ENCODE data around the gene DIO3.

Gene DIO3

GRCh38 chr14:101573289-101573688 lies 12.0 kb downstream of the DIO3 start:
- TF ChIP-seq USF1 (IDR thresholded peaks at IDR 0.05), result no peak
- TF ChIP-seq EGR1 (IDR thresholded peaks at IDR 0.05), result no peak
- TF ChIP-seq NFIC (IDR thresholded peaks at IDR 0.05), result no peak
- no peak for TF ChIP-seq TCF12 (IDR thresholded peaks at IDR 0.05; ENCODE audit: low read depth)
- TF ChIP-seq YY1 (IDR thresholded peaks at IDR 0.05; ENCODE audit: low read depth), result no peak
- TF ChIP-seq TAF1 (IDR thresholded peaks at IDR 0.05; ENCODE audit: low read depth), result no peak
- TF ChIP-seq TEAD4 (IDR thresholded peaks at IDR 0.05), result no peak
- TF ChIP-seq RAD21 (IDR thresholded peaks at IDR 0.05; ENCODE audit: low read depth), result no peak

DNA sequence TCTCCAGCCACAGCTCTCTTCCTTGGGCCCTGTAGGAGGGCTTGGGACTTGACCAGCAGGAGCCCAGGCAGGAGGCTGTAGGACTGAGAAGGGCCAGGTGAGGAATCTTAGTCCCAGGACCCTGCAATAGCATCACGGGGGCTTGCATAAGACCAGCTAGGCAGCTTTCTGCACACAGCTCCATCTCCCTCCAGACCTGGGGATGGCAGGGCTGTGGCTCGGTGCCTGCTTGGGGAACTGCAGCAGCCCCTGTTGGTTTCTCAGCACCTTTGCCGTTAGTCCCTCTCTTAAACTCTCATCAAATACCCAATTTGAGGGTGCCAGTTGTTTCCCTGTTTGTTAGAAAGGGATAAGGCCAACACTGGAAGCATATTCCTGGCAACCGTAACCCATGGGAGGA lies 14.3 kb downstream of the DIO3 start:
- TF ChIP-seq, protein P1, sequence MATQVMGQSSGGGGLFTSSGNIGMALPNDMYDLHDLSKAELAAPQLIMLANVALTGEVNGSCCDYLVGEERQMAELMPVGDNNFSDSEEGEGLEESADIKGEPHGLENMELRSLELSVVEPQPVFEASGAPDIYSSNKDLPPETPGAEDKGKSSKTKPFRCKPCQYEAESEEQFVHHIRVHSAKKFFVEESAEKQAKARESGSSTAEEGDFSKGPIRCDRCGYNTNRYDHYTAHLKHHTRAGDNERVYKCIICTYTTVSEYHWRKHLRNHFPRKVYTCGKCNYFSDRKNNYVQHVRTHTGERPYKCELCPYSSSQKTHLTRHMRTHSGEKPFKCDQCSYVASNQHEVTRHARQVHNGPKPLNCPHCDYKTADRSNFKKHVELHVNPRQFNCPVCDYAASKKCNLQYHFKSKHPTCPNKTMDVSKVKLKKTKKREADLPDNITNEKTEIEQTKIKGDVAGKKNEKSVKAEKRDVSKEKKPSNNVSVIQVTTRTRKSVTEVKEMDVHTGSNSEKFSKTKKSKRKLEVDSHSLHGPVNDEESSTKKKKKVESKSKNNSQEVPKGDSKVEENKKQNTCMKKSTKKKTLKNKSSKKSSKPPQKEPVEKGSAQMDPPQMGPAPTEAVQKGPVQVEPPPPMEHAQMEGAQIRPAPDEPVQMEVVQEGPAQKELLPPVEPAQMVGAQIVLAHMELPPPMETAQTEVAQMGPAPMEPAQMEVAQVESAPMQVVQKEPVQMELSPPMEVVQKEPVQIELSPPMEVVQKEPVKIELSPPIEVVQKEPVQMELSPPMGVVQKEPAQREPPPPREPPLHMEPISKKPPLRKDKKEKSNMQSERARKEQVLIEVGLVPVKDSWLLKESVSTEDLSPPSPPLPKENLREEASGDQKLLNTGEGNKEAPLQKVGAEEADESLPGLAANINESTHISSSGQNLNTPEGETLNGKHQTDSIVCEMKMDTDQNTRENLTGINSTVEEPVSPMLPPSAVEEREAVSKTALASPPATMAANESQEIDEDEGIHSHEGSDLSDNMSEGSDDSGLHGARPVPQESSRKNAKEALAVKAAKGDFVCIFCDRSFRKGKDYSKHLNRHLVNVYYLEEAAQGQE (IDR thresholded peaks at IDR 0.05; ENCODE audit: low read depth), result no peak
- TF ChIP-seq USF1 (IDR thresholded peaks at IDR 0.05), result no peak
- no peak for TF ChIP-seq CEBPB (IDR thresholded peaks at IDR 0.05)
- TF ChIP-seq TEAD4 (IDR thresholded peaks at IDR 0.05), result no peak
- TF ChIP-seq FOXM1 (IDR thresholded peaks at IDR 0.05; ENCODE audit: borderline replicate concordance, low read depth), result no peak
- no peak for TF ChIP-seq RAD21 (IDR thresholded peaks at IDR 0.05; ENCODE audit: low read depth)
- TF ChIP-seq NFIC (IDR thresholded peaks at IDR 0.05), result no peak
- TF ChIP-seq YY1 (IDR thresholded peaks at IDR 0.05; ENCODE audit: low read depth), result no peak
- TF ChIP-seq, protein P2, sequence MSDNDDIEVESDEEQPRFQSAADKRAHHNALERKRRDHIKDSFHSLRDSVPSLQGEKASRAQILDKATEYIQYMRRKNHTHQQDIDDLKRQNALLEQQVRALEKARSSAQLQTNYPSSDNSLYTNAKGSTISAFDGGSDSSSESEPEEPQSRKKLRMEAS (IDR thresholded peaks at IDR 0.05), result no peak
- no peak for TF ChIP-seq EP300 (IDR thresholded peaks at IDR 0.05; ENCODE audit: borderline replicate concordance)
- no peak for TF ChIP-seq TCF12 (IDR thresholded peaks at IDR 0.05; ENCODE audit: low read depth)
- no peak for TF ChIP-seq ZBTB7A (IDR thresholded peaks at IDR 0.05; ENCODE audit: low read depth)
- TF ChIP-seq TAF1 (IDR thresholded peaks at IDR 0.05; ENCODE audit: low read depth), result no peak

DNA sequence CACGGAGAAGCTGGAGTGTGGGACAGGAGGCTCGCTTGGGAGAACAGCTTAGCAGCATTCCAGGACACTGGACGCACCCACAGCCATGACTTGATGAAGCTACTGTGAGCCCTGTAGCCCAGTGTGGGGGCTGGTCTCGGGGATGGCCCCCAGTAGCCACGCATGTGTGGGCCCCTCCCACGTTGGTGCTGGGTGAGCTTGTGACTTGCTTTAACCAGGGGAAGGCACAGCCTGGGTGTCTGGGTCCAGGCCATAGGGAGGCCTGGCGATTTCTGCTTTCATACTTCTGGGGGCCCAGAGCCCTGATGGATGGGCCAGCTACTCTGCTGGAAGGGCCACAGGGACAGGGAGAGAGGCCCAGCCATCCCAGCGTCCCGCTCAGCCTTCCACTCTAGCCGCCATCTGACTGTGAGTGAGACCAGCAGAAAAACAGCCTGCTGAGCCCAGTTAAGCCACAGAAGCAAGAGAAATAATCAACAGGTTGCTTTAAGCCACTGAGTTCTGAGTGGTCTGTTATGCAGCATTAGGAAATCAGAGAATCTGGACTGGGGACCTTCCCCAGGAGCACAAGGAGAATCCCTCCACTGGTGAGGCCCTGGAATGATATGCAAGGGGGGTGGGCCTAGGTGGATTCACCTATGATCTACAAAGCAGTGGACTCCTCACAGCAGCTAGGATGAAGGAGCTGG lies 16.1 kb downstream of the DIO3 start:
- no peak for TF ChIP-seq TAF1 (IDR thresholded peaks at IDR 0.05; ENCODE audit: low read depth)
- TF ChIP-seq CEBPB (IDR thresholded peaks at IDR 0.05), result no peak
- no peak for TF ChIP-seq NFIC (IDR thresholded peaks at IDR 0.05)
- TF ChIP-seq ZBTB7A (IDR thresholded peaks at IDR 0.05; ENCODE audit: low read depth), result no peak
- TF ChIP-seq EGR1 (IDR thresholded peaks at IDR 0.05), result no peak
- TF ChIP-seq EP300 (IDR thresholded peaks at IDR 0.05; ENCODE audit: borderline replicate concordance), result no peak
- no peak for TF ChIP-seq YY1 (IDR thresholded peaks at IDR 0.05; ENCODE audit: low read depth)
- no peak for TF ChIP-seq TCF12 (IDR thresholded peaks at IDR 0.05; ENCODE audit: low read depth)
- TF ChIP-seq USF1 (IDR thresholded peaks at IDR 0.05), result no peak
- TF ChIP-seq RAD21 (IDR thresholded peaks at IDR 0.05; ENCODE audit: low read depth), result no peak
- no peak for TF ChIP-seq CREB1 (IDR thresholded peaks at IDR 0.05; ENCODE audit: low read depth)
- TF ChIP-seq TEAD4 (IDR thresholded peaks at IDR 0.05), result no peak
- TF ChIP-seq, protein P1 (IDR thresholded peaks at IDR 0.05; ENCODE audit: low read depth), result no peak

GRCh38 chr14:101578489-101578888 lies 17.2 kb downstream of the DIO3 start:
- no peak for TF ChIP-seq NFIC (IDR thresholded peaks at IDR 0.05)
- TF ChIP-seq, protein P2 (IDR thresholded peaks at IDR 0.05), result no peak
- TF ChIP-seq YY1 (IDR thresholded peaks at IDR 0.05; ENCODE audit: low read depth), result no peak
- TF ChIP-seq USF1 (IDR thresholded peaks at IDR 0.05), result no peak
- TF ChIP-seq CEBPB (IDR thresholded peaks at IDR 0.05), result no peak
- TF ChIP-seq EGR1 (IDR thresholded peaks at IDR 0.05), result no peak
- TF ChIP-seq TEAD4 (IDR thresholded peaks at IDR 0.05), result no peak
- no peak for TF ChIP-seq FOXM1 (IDR thresholded peaks at IDR 0.05; ENCODE audit: borderline replicate concordance, low read depth)
- TF ChIP-seq, protein P1 (IDR thresholded peaks at IDR 0.05; ENCODE audit: low read depth), result no peak
- TF ChIP-seq TCF12 (IDR thresholded peaks at IDR 0.05; ENCODE audit: low read depth), result no peak
- TF ChIP-seq CREB1 (IDR thresholded peaks at IDR 0.05; ENCODE audit: low read depth), result no peak
- no peak for TF ChIP-seq ZBTB7A (IDR thresholded peaks at IDR 0.05; ENCODE audit: low read depth)
- no peak for TF ChIP-seq TAF1 (IDR thresholded peaks at IDR 0.05; ENCODE audit: low read depth)
- TF ChIP-seq RAD21 (IDR thresholded peaks at IDR 0.05; ENCODE audit: low read depth), result no peak
- TF ChIP-seq EP300 (IDR thresholded peaks at IDR 0.05; ENCODE audit: borderline replicate concordance), result no peak
